ENCODE results near the gene SPATS2.
A peak's percentile ranks its signal among the peaks of the same experiment; 100 is the strongest.
"Not testable (repeated sequence)": the region's sequence is repeated elsewhere in the genome, so short reads cannot be mapped to it uniquely, and the experiment has no call there.

SPATS2 gene

GRCh38 chr12:49332891-49333371, 34.3 kb upstream of the SPATS2 start:
- peaks cover 34% of the 10 kb centered on the region for H3K36me3 Mint-ChIP-seq (ENCODE audit: low read depth)
- peaks cover 16% of the 10 kb centered on the region for H3K4me1 Mint-ChIP-seq (ENCODE audit: low read depth)
- peaks cover 64% of the 10 kb centered on the region for H3K27me3 Mint-ChIP-seq
- no peaks in the 10 kb centered on the region for H3K9me3 Mint-ChIP-seq
- peak overlapping the region; percentile 50 for H3K4me3 Mint-ChIP-seq
- no peak overlapping the region for H3K27ac Mint-ChIP-seq
- DNase-seq, result no peak

GRCh38 chr12:49333778-49334177, 33.5 kb upstream of the SPATS2 start:
- not testable (repeated sequence) for H3K4me3 Mint-ChIP-seq, H3K27ac Mint-ChIP-seq, DNase-seq, H3K9me3 Mint-ChIP-seq
- Mint-ChIP-seq H3K4me1 (ENCODE audit: low read depth) (peaks cover 18% of the 10 kb centered on the region), H3K27me3 (peaks cover 73% of the 10 kb centered on the region), H3K36me3 (ENCODE audit: low read depth) (peaks cover 30% of the 10 kb centered on the region)

GRCh38 chr12:49334226-49334625, 33.0 kb upstream of the SPATS2 start:
- Mint-ChIP-seq H3K9me3 (no peaks in the 10 kb centered on the region), H3K27me3 (peaks cover 77% of the 10 kb centered on the region), H3K4me3 (no peak overlapping the region), H3K36me3 (ENCODE audit: low read depth) (peaks cover 26% of the 10 kb centered on the region), H3K4me1 (ENCODE audit: low read depth) (peaks cover 18% of the 10 kb centered on the region), H3K27ac (no peak overlapping the region)
- no peak for DNase-seq

GRCh38 chr12:49334681-49335080, 32.6 kb upstream of the SPATS2 start:
- Mint-ChIP-seq H3K27me3 (peaks cover 82% of the 10 kb centered on the region), H3K9me3 (no peaks in the 10 kb centered on the region), H3K4me1 (ENCODE audit: low read depth) (peaks cover 18% of the 10 kb centered on the region), H3K36me3 (ENCODE audit: low read depth) (peaks cover 22% of the 10 kb centered on the region), H3K27ac (no peak overlapping the region), H3K4me3 (no peak overlapping the region)
- no peak for DNase-seq

- Mint-ChIP-seq H3K9me3 (no peaks in the 10 kb centered on the region), H3K4me1 (ENCODE audit: low read depth) (peaks cover 18% of the 10 kb centered on the region), H3K36me3 (ENCODE audit: low read depth) (peaks cover 15% of the 10 kb centered on the region), H3K27ac (no peak overlapping the region), H3K27me3 (peaks cover 87% of the 10 kb centered on the region), H3K4me3 (no peak overlapping the region)
- no peak for DNase-seq
These were observed 31.9 kb upstream of the SPATS2 start for GRCh38 chr12:49335118-49335954.

GRCh38 chr12:49335955-49336644, 31.2 kb upstream of the SPATS2 start:
- no peak overlapping the region for H3K4me3 Mint-ChIP-seq
- peaks cover 18% of the 10 kb centered on the region for H3K4me1 Mint-ChIP-seq (ENCODE audit: low read depth)
- no peak for DNase-seq
- no peaks in the 10 kb centered on the region for H3K9me3 Mint-ChIP-seq
- no peak overlapping the region for H3K27ac Mint-ChIP-seq
- H3K36me3 Mint-ChIP-seq (ENCODE audit: low read depth), result peaks cover 8% of the 10 kb centered on the region
- H3K27me3 Mint-ChIP-seq, result peaks cover 90% of the 10 kb centered on the region

GRCh38 chr12:49336645-49337584, 30.3 kb upstream of the SPATS2 start, which contains the start of gene C1QL4:
Gene C1QL4 (minus strand): TSS chr12:49337188. CDS start chr12:49336477, 711 bp downstream.
- Mint-ChIP-seq H3K27ac (no peak within 1 kb of the TSS), H3K4me1 (ENCODE audit: low read depth) (peaks cover 18% of the 10 kb centered on the region), H3K4me3 (peak within 1 kb of the TSS; percentile 59), H3K9me3 (no peaks in the 10 kb centered on the region), H3K27me3 (peaks cover 91% of the 10 kb centered on the region), H3K36me3 (ENCODE audit: low read depth) (peaks cover under 1% of the 10 kb centered on the region)
- DNase-seq, result peak; percentile 93

GRCh38 chr12:49338830-49339463, 28.3 kb upstream of the SPATS2 start:
- Mint-ChIP-seq H3K27ac (no peak overlapping the region), H3K27me3 (peaks cover 91% of the 10 kb centered on the region), H3K4me3 (no peak overlapping the region), H3K9me3 (no peaks in the 10 kb centered on the region), H3K4me1 (ENCODE audit: low read depth) (peaks cover 29% of the 10 kb centered on the region), H3K36me3 (ENCODE audit: low read depth) (no peaks in the 10 kb centered on the region)
- DNase-seq, result no peak

GRCh38 chr12:49339464-49339861, 27.8 kb upstream of the SPATS2 start:
- H3K4me3 Mint-ChIP-seq, result no peak overlapping the region
- peaks cover 91% of the 10 kb centered on the region for H3K27me3 Mint-ChIP-seq
- H3K4me1 Mint-ChIP-seq (ENCODE audit: low read depth), result peaks cover 33% of the 10 kb centered on the region
- H3K9me3 Mint-ChIP-seq, result no peaks in the 10 kb centered on the region
- H3K36me3 Mint-ChIP-seq (ENCODE audit: low read depth), result no peaks in the 10 kb centered on the region
- DNase-seq, result no peak
- no peak overlapping the region for H3K27ac Mint-ChIP-seq

- Mint-ChIP-seq H3K4me1 (ENCODE audit: low read depth) (peaks cover 35% of the 10 kb centered on the region), H3K4me3 (no peak overlapping the region), H3K36me3 (ENCODE audit: low read depth) (no peaks in the 10 kb centered on the region), H3K9me3 (no peaks in the 10 kb centered on the region), H3K27ac (no peak overlapping the region), H3K27me3 (peaks cover 86% of the 10 kb centered on the region)
- no peak for DNase-seq
These were observed 27.0 kb upstream of the SPATS2 start for GRCh38 chr12:49340095-49340870.

- Mint-ChIP-seq H3K4me3 (no peak overlapping the region), H3K27ac (no peak overlapping the region), H3K4me1 (ENCODE audit: low read depth) (peaks cover 43% of the 10 kb centered on the region), H3K36me3 (ENCODE audit: low read depth) (no peaks in the 10 kb centered on the region), H3K27me3 (peaks cover 89% of the 10 kb centered on the region), H3K9me3 (no peaks in the 10 kb centered on the region)
- DNase-seq, result no peak
These were observed 26.1 kb upstream of the SPATS2 start for GRCh38 chr12:49340971-49341776.

GRCh38 chr12:49341777-49342065, 25.5 kb upstream of the SPATS2 start:
- Mint-ChIP-seq H3K4me1 (ENCODE audit: low read depth) (peaks cover 47% of the 10 kb centered on the region), H3K27me3 (peaks cover 91% of the 10 kb centered on the region), H3K9me3 (no peaks in the 10 kb centered on the region), H3K4me3 (no peak overlapping the region), H3K27ac (no peak overlapping the region), H3K36me3 (ENCODE audit: low read depth) (no peaks in the 10 kb centered on the region)
- DNase-seq, result no peak

Data from activated T-cell treated with anti-CD3 and anti-CD28 coated beads, Interleukin-2, amount 50 U/mL, for 24 hours (primary cell).